ENCODE results near the gene ADAM17. TPM values are rescaled to one million over a fixed set of nuclear protein-coding genes. Genes with fewer than 3 reads are reported as not detected.

ADAM17 gene
- total RNA-seq, 1 donor from 2014 or later = 76.9 TPM

DNA sequence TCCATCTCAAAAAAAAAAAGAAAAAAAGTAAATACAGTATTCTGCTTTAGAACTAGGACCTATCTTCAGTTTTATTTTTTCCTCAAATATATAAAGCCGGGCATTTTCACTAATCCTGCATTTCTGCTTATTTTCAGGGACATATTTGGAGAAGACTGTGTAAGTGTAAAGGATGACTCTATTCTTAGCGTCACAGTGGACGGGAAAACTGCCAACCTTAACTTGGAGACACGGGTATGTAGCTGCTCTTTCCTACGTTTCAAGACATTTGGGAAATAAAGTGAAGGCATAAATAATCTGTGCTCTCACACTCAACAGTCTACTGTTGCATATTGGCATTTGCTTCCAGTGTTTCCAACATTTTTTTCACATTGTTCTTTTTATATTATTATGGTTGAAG lies 84.4 kb downstream of the ADAM17 start:
- no peak overlapping the region for H3K27ac ChIP-seq
- H3K4me3 ChIP-seq = no peak overlapping the region
- TF ChIP-seq, protein P1, sequence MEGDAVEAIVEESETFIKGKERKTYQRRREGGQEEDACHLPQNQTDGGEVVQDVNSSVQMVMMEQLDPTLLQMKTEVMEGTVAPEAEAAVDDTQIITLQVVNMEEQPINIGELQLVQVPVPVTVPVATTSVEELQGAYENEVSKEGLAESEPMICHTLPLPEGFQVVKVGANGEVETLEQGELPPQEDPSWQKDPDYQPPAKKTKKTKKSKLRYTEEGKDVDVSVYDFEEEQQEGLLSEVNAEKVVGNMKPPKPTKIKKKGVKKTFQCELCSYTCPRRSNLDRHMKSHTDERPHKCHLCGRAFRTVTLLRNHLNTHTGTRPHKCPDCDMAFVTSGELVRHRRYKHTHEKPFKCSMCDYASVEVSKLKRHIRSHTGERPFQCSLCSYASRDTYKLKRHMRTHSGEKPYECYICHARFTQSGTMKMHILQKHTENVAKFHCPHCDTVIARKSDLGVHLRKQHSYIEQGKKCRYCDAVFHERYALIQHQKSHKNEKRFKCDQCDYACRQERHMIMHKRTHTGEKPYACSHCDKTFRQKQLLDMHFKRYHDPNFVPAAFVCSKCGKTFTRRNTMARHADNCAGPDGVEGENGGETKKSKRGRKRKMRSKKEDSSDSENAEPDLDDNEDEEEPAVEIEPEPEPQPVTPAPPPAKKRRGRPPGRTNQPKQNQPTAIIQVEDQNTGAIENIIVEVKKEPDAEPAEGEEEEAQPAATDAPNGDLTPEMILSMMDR (IDR thresholded peaks at IDR 0.05) = no peak
- no peaks in the 10 kb centered on the region for H3K9me3 ChIP-seq
- intact Hi-C loops (cut with DNase I) = no loop called here
- H3K36me3 ChIP-seq = peaks cover 12% of the 10 kb centered on the region
- ATAC-seq = no peak
- peaks cover 23% of the 10 kb centered on the region for H3K4me1 ChIP-seq
- no peak for DNase-seq
- no peaks in the 10 kb centered on the region for H3K27me3 ChIP-seq (ENCODE audit: low read depth)

- TF ChIP-seq, protein P1 (IDR thresholded peaks at IDR 0.05) = no peak
- no peak overlapping the region for H3K27ac ChIP-seq
- no peaks in the 10 kb centered on the region for H3K27me3 ChIP-seq (ENCODE audit: low read depth)
- peaks cover 22% of the 10 kb centered on the region for H3K36me3 ChIP-seq
- H3K4me3 ChIP-seq = no peak overlapping the region
- DNase-seq = peak; percentile 77
- H3K4me1 ChIP-seq = no peaks in the 10 kb centered on the region
- ATAC-seq = peak; percentile 85 to 91
- H3K9me3 ChIP-seq = no peaks in the 10 kb centered on the region
- intact Hi-C loops (cut with DNase I) = no loop called here
These were observed 87.9 kb downstream of the ADAM17 start for GRCh38 chr2:9467687-9468086.

DNA sequence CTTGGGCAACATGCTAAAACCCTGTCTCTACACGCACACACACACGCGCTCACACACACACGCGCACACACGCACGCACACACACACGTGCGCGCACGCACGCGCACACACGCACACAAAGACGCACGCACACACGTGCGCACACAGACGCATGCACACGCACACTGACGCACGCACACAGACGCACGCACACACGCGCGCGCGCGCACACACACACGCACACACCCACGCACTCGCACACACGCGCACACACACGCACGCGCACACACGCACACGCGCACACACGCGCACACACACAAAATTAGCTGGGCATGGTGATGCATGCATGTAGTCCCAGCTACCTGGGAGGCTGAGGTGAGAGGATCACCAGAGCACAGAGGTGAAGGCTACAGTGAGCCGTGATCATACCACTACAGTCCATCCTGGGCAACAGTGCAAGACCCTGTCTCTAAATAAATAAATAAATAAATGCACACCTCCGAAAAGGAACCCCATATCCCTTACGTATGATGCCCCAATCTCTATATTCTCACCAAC lies 89.4 kb downstream of the ADAM17 start:
- TF ChIP-seq, protein P1 (IDR thresholded peaks at IDR 0.05) = no peak

DNA sequence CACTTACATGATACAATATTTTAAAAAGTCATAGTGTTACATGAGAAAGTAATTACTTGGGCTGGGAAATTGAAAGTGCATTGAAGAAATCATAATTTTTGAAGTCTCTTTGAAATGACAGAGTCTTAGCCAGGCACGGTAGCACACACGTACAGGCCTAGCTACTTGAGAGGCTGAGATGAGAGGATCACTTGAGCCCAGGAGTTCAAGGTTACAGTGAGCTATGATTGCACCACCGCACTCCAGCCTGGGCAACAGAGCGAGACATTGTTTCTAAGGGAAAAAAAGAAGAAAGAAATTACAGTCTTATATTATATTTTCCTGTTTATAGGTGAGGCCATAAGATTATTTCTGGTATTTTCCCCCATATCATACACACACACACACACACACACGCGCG lies 90.5 kb downstream of the ADAM17 start:
- Histone ChIP-seq H3K9me3 (no peaks in the 10 kb centered on the region), H3K27ac (no peak overlapping the region), H3K27me3 (ENCODE audit: low read depth) (no peaks in the 10 kb centered on the region), H3K36me3 (peaks cover 41% of the 10 kb centered on the region), H3K4me1 (no peaks in the 10 kb centered on the region), H3K4me3 (no peak overlapping the region)
- DNase-seq = no peak
- no peak for ATAC-seq
- TF ChIP-seq, protein P1 (IDR thresholded peaks at IDR 0.05) = no peak
- intact Hi-C loops (cut with DNase I) = no loop called here

More for the DNA sequence above, 89.4 kb downstream of the ADAM17 start:
- DNase-seq (no peak), ATAC-seq (no peak)
- intact Hi-C loops (cut with DNase I) = no loop called here
- H3K27me3 ChIP-seq (ENCODE audit: low read depth) = no peaks in the 10 kb centered on the region
- H3K36me3 ChIP-seq = peaks cover 31% of the 10 kb centered on the region
- H3K4me3 ChIP-seq = no peak overlapping the region
- no peaks in the 10 kb centered on the region for H3K9me3 ChIP-seq
- H3K4me1 ChIP-seq = no peaks in the 10 kb centered on the region
- H3K27ac ChIP-seq = no peak overlapping the region

- no peak for DNase-seq
- H3K36me3 ChIP-seq = peaks cover 55% of the 10 kb centered on the region
- intact Hi-C loops (cut with DNase I) = no loop called here
- H3K4me1 ChIP-seq = no peaks in the 10 kb centered on the region
- H3K4me3 ChIP-seq = no peak overlapping the region
- no peaks in the 10 kb centered on the region for H3K27me3 ChIP-seq (ENCODE audit: low read depth)
- no peak overlapping the region for H3K27ac ChIP-seq
- no peaks in the 10 kb centered on the region for H3K9me3 ChIP-seq
- TF ChIP-seq, protein P1 (IDR thresholded peaks at IDR 0.05) = no peak
- peak in 1 of 2 donors; percentile 39 for ATAC-seq
These were observed 92.0 kb downstream of the ADAM17 start for GRCh38 chr2:9463698-9464034.

Measured in lower lobe of right lung (tissue), 2 donors.